Measurements from ENCODE around the gene RAB3GAP2. TPM values are rescaled to one million over a fixed set of nuclear protein-coding genes. Genes with fewer than 3 reads are reported as not detected.
"Not testable (repeated sequence)": the region's sequence is repeated elsewhere in the genome, so short reads cannot be mapped to it uniquely, and the experiment has no call there.

The RAB3GAP2 gene
- total RNA-seq, 2 experiments from 2014 or later = 51.0 to 55.9 TPM

DNA sequence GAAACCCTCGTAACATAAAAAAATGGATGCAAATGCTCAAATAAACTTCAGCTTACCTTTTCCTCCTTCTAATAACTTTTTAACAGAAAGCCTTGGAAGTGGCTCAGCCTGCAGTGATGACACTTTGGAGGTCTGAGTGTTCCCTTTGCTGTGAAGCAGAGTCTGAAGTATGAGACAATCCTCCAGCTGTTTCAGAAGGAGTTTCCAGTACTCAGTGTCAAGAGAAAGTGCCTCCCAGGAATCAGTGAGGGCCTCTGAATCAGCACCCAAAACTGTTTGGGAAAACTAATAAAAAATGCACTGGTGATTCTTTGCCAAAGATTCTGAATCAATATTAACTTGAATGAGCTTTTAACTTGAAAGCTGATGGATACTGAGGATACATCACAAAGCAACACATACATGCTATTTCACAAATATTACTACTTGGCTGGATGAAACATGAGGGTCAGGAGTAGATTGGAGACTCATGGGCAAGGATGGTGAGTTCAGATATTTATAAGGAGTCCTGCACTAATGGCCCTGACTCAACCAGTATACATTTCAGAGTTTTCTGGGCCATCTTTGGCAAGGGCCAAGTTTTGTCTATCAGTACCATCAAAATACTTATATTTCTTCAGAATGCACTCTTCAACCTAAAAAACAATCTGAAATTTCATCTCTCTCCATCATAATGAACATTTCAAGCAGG lies 101.3 kb downstream of the RAB3GAP2 start:
- Mint-ChIP-seq H3K36me3 (peaks cover 37% of the 10 kb centered on the region), H3K27me3 (no peaks in the 10 kb centered on the region), H3K4me3 (no peak overlapping the region), H3K27ac (no peak overlapping the region), H3K9me3 (no peaks in the 10 kb centered on the region), H3K4me1 (peaks cover 2% of the 10 kb centered on the region)
- DNase-seq = no peak

DNA sequence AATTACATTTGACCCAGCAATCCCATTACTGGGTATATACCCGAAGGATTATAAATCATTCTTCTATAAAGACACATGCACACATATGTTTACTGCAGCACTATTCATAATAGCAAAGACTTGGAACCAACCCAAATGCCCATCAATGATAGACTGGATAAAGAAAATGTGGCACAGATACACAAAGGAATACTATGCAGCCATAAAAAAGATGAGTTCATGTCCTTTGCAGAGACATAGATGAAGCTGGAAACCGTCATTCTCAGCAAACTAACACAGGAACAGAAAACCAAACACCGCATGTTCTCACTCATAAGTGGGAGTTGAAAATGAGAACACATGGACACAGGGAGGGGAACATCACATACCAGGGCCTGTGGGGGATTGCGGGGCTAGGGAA lies 102.4 kb downstream of the RAB3GAP2 start:
- H3K4me3 Mint-ChIP-seq, H3K9me3 Mint-ChIP-seq, DNase-seq, H3K27me3 Mint-ChIP-seq, H3K27ac Mint-ChIP-seq, H3K4me1 Mint-ChIP-seq: not testable (repeated sequence)
- peaks cover 37% of the 10 kb centered on the region for H3K36me3 Mint-ChIP-seq

DNA sequence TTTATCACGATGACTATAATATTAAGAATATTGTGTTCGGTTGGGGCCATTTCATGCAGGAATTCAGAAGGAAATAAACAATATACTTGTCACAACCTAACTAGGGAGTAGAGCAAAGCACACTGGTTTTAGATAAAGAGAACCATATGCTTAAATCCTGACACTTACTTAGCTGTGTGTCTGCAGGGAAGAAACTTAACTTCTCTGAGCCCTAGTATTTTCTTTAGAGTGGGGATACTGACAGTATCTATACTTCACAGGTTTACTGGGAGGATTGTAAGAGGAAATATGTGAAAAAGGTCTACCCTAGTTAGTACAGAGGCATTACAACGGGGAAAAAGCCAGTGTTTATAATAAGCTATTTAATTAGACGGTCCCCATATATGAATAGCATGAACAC lies 105.4 kb downstream of the RAB3GAP2 start:
- no peaks in the 10 kb centered on the region for H3K27me3 Mint-ChIP-seq
- H3K27ac Mint-ChIP-seq = no peak overlapping the region
- no peaks in the 10 kb centered on the region for H3K4me1 Mint-ChIP-seq

DNA sequence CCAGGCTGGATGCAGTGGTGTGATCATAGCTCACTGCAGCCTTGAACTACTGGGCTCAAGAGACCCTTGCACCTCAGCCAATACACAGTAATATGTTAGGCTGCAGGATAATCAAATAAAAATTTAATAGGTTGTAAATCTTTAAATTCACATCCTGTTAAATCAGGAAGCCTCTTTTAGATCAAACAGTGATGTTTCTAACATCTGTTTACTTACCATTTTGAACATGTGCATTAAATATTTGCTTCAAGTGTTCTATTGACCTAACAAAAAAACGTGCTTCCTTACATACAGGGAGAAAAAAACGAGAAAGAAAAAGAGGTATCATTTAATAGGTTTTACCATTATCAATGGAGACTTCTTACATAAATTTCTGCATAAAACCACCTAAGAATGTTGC lies 107.7 kb downstream of the RAB3GAP2 start:
- Mint-ChIP-seq H3K4me3 (no peak overlapping the region), H3K27me3 (no peaks in the 10 kb centered on the region), H3K4me1 (no peaks in the 10 kb centered on the region), H3K36me3 (peaks cover 8% of the 10 kb centered on the region), H3K9me3 (no peaks in the 10 kb centered on the region), H3K27ac (no peak overlapping the region)
- no peak for DNase-seq

More for the DNA sequence above, 105.4 kb downstream of the RAB3GAP2 start:
- no peak overlapping the region for H3K4me3 Mint-ChIP-seq
- no peak for DNase-seq
- H3K36me3 Mint-ChIP-seq = peaks cover 27% of the 10 kb centered on the region
- H3K9me3 Mint-ChIP-seq = no peaks in the 10 kb centered on the region

DNA sequence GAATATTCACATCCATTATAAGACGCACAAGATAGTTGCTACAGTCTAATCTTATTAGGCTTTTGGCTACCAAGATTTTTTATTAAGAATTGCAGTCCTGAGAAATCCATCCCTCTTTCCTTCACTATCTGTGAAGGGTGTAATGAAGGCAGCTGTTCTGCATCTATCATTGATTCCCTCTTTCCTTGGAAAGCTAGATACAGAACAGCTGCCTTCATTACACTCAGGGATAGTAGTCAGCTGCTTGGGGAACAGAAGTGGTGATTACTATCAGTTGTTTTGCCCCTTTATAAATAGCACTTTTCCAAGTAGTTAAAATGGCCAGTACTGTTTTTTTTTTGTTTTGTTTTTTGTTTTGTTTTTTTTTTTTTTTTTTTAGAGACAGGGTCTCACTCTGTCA lies 108.1 kb downstream of the RAB3GAP2 start:
- Mint-ChIP-seq H3K4me3 (no peak overlapping the region), H3K27ac (no peak overlapping the region), H3K4me1 (no peaks in the 10 kb centered on the region), H3K9me3 (no peaks in the 10 kb centered on the region), H3K27me3 (no peaks in the 10 kb centered on the region), H3K36me3 (peaks cover 6% of the 10 kb centered on the region)
- no peak for DNase-seq

DNA sequence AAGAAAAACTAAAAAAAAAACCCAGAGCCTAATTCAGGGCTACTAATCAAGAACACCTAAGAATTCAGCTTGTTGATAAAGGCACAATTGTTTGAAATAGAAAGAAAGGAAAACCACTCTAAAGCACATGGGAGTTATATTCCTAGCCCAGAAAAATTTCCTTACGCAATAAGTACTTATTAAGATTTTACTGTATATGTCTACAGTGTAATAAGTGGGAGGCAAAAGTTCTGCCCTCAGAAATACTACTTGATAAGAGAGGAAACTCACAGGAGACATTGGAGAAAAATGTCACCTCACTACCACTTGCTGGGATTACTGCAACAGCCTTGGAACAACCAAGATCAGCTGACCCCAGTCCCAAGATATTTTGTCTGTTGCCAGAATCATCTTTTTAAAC lies 112.2 kb downstream of the RAB3GAP2 start:
- Mint-ChIP-seq H3K9me3 (no peaks in the 10 kb centered on the region), H3K27me3 (no peaks in the 10 kb centered on the region), H3K4me1 (peaks cover 5% of the 10 kb centered on the region), H3K36me3 (peaks cover 20% of the 10 kb centered on the region), H3K27ac (no peak overlapping the region), H3K4me3 (no peak overlapping the region)
- no peak for DNase-seq

DNA sequence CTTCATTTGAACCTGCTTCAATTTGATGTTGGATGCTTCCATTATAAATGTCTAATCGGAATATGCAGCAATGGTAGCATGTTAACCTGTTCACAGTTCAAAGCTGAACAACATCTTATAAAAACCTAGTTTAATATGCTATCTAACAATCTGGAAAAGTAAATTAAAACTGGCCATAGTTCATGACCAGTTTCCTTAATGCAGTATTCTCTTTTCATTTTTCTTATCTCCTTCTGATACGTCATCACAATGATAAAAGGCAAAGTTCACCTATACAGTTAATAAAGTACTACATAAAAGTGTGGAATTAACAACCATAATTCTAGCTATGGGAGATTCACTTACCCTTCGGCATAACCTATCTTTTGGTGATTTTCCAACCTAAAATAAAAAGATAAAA lies 113.2 kb downstream of the RAB3GAP2 start:
- Mint-ChIP-seq H3K4me1 (peaks cover 5% of the 10 kb centered on the region), H3K27me3 (no peaks in the 10 kb centered on the region), H3K4me3 (no peak overlapping the region), H3K36me3 (peaks cover 21% of the 10 kb centered on the region), H3K27ac (no peak overlapping the region), H3K9me3 (no peaks in the 10 kb centered on the region)
- no peak for DNase-seq

DNA sequence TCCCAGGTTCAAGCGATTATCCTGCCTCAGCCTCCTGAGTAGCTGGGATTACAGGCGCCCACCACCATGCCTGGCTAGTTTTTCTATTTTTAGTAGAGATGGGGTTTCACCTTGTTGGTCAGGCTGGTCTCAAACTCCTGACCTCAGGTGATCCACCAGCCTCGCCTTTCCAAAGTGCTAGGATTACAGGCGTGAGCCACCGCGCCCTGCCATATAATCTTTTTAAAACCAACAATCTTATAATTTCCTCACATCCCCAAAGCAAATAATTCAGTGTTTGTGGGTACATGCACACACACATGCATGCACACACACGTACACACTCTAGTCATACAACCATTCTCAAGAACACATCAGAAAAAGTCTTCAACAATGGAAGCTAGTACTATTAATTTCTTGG lies 113.7 kb downstream of the RAB3GAP2 start:
- H3K9me3 Mint-ChIP-seq, H3K4me3 Mint-ChIP-seq, H3K27me3 Mint-ChIP-seq, DNase-seq, H3K4me1 Mint-ChIP-seq, H3K27ac Mint-ChIP-seq: not testable (repeated sequence)
- H3K36me3 Mint-ChIP-seq = peaks cover 22% of the 10 kb centered on the region

DNA sequence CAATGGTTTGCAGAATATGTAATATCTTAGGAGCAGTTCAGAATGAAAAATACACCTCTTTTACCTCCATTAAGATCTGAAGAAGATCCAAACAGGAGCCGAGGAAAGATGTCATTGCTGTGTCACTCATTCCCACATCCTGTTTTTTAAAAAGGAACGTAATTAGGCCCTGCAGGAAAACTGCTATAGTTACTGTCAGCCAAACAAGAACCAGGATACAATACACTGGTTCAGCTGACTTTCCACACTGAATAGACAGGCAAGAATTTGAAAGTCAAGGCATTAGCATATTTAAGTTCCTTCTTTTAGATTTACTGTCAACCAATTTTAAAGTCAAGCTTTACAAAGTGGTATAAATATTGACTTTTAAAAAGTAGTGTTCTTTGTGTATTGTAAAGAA lies 114.5 kb downstream of the RAB3GAP2 start:
- DNase-seq = no peak
- H3K9me3 Mint-ChIP-seq = no peaks in the 10 kb centered on the region
- peaks cover 24% of the 10 kb centered on the region for H3K36me3 Mint-ChIP-seq
- no peaks in the 10 kb centered on the region for H3K27me3 Mint-ChIP-seq
- no peak overlapping the region for H3K27ac Mint-ChIP-seq
- peaks cover 5% of the 10 kb centered on the region for H3K4me1 Mint-ChIP-seq
- H3K4me3 Mint-ChIP-seq = no peak overlapping the region

DNA sequence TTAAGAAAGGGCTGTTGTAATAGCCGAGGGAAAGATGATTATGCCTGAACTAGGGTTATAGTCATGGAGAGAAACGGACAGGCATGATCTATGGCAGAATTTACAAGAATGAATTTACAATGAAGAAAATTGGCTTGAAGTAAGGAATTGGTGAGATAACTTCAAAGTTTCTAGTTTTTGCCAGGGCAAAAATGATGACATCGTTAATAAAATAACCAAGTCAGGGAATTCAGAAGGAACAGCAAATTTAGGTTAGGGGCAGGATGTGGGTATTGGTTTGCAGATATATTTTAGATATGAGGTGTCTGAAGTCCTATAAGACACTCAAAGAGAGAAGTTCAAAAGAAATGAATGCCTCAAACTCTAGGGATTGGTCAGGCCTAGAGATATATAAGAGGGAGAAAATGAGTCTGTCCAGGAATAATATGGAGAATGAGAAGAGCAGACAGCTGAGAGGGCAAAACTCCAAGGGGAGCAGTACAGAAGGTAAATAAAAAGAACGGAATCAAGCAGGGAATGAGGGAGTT lies 115.6 kb downstream of the RAB3GAP2 start:
- H3K27me3 Mint-ChIP-seq = no peaks in the 10 kb centered on the region
- peaks cover 24% of the 10 kb centered on the region for H3K36me3 Mint-ChIP-seq
- no peak for DNase-seq
- H3K27ac Mint-ChIP-seq = peak overlapping the region; percentile 65
- H3K4me1 Mint-ChIP-seq = peaks cover 5% of the 10 kb centered on the region
- H3K4me3 Mint-ChIP-seq = no peak overlapping the region
- H3K9me3 Mint-ChIP-seq = no peaks in the 10 kb centered on the region

DNA sequence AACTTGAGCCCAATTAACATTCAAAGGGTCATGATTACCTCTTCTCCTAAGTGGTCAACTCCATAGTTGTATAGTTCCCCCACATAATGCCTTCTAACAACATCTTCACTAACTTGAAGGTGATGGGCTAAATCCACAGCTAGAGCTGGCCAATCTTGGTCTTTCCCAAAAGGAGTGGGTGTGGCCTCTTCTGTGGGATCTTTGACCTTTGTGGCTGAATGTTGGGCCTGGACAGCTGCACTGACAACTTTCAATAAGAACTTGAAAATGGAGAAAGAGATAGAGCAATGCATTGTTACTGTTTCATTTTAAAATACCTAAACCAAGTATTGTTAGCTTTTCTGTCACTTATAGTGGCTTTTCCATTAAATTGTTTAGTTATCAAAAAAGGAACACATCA lies 119.1 kb downstream of the RAB3GAP2 start:
- Mint-ChIP-seq H3K36me3 (peaks cover 24% of the 10 kb centered on the region), H3K4me3 (no peak overlapping the region), H3K9me3 (no peaks in the 10 kb centered on the region), H3K4me1 (peaks cover 3% of the 10 kb centered on the region), H3K27ac (peak overlapping the region; percentile 25), H3K27me3 (no peaks in the 10 kb centered on the region)
- DNase-seq = no peak

DNA sequence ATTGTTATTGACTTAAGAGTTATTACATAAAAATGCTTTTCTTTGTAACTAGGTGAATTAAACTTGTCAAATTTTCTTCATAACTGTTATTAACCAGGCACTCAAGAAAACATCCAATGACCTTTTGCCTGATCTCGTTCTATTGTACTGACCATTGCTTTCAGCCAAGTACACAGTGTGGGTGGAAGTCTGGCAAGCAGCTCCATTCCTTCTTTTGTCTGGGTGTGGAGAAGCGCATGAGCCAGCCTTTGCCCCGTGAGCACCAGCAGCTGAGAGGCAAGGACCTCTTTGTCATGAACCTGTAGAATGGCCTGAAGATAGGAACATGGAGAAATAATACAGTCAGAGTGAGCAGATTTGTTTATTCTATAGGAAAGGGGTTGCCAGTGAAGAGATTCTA lies 120.8 kb downstream of the RAB3GAP2 start:
- DNase-seq = no peak
- H3K9me3 Mint-ChIP-seq = no peaks in the 10 kb centered on the region
- H3K4me3 Mint-ChIP-seq = no peak overlapping the region
- H3K36me3 Mint-ChIP-seq = peaks cover 16% of the 10 kb centered on the region
- peak overlapping the region; percentile 16 for H3K27ac Mint-ChIP-seq
- no peaks in the 10 kb centered on the region for H3K4me1 Mint-ChIP-seq
- no peaks in the 10 kb centered on the region for H3K27me3 Mint-ChIP-seq

DNA sequence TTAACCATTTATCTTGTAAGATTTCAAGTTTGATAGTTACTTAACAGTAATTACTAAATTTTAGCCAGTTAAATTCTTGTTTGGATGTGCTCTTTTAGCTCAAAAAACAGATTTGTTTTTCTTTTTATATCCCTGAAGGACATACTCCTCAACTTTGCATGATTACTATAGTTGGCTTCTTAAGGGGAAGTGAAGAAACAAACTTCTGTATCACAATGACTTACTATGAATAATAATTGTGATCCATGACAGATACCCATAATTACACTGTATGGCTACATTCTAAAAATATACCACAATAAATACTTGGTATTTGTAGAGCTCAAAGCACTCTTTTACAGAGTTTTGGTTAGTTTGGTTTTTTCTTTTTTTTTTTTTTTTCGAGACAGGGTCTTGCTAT lies 122.5 kb downstream of the RAB3GAP2 start:
- Mint-ChIP-seq H3K27me3 (no peaks in the 10 kb centered on the region), H3K4me3 (no peak overlapping the region), H3K9me3 (no peaks in the 10 kb centered on the region), H3K36me3 (peaks cover 16% of the 10 kb centered on the region), H3K4me1 (peaks cover 3% of the 10 kb centered on the region), H3K27ac (no peak overlapping the region)
- no peak for DNase-seq

DNA sequence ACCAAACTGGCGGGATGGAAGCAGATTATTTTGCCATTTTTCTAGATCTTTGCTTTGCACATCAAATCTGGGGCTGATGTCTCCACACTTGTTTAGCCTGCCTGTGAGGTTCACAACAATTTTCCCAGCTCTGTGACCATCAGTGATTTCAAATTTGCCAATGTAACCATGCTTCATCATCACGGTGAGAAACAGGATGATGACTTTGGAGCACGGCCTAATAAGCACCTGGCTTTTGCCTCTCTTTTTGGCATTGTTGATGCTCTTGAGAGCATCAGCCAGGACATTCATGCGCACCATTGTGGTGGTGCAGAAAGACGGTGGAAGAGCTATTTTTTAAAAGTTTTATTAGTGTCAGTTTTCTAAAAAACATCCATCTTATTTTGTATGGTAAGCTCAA lies 128.2 kb downstream of the RAB3GAP2 start:
- H3K9me3 Mint-ChIP-seq = no peaks in the 10 kb centered on the region
- no peak for DNase-seq
- no peak overlapping the region for H3K4me3 Mint-ChIP-seq
- no peaks in the 10 kb centered on the region for H3K27me3 Mint-ChIP-seq
- H3K36me3 Mint-ChIP-seq = peaks cover 13% of the 10 kb centered on the region
- H3K27ac Mint-ChIP-seq = no peak overlapping the region
- H3K4me1 Mint-ChIP-seq = peaks cover 3% of the 10 kb centered on the region

DNA sequence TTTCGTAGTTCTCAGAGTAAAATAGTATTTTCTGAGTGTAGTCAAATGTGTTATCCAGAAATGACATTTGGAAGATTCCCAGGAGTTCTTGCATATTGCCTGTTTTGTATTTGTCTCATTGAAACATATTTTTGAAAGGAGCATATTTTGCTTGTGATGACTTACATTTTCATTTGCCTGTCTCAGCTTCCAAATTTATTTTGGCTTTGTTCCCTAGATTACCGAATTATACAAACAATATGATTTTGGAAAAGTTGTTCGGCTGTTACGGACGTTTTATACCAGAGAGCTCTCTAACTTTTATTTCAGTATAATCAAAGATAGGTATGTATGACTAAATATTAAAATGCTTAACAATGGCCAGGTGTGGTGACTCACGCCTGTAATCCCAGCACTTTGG lies 132.3 kb downstream of the RAB3GAP2 start:
- no peaks in the 10 kb centered on the region for H3K9me3 Mint-ChIP-seq
- H3K27ac Mint-ChIP-seq = no peak overlapping the region
- H3K36me3 Mint-ChIP-seq = peaks cover 15% of the 10 kb centered on the region

DNA sequence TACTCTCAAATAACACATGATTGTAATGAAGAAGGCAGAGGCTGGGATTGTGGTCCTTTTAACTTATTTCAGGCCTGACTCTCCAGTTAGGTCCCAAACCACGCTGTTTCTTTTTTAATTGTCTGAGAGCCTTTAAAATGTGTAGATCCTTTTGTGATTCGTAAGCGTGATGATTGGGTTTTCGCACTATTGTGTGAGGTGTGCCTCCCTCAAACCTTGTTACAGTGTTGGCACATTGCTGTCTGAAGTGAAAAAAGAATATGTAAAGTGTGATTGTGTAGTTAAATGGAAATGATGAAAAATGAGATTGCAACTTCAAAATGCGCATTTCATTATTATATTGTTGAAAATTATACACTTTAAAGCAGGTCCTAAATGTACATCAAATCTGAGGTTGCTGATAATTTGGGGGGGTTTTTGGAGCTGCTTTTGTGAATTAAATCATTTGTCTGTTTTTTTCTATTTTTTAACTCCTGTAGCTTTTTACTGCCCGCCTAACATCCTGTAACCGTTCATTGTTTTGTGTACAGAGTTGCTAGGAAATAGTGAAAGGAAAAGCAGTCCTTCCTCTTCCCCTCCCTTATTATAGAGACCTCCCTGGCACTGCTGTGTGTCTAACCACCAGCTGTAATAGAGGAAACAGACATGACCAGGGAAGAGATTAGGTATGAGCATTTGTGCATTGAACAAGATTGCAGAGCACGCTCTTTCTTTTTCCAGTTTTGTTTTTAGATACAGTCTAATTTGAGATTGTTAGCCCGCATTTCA lies 135.1 kb downstream of the RAB3GAP2 start:
- H3K36me3 Mint-ChIP-seq = peaks cover 23% of the 10 kb centered on the region
- H3K9me3 Mint-ChIP-seq = no peaks in the 10 kb centered on the region
- DNase-seq = no peak
- no peak overlapping the region for H3K4me3 Mint-ChIP-seq
- H3K27ac Mint-ChIP-seq = no peak overlapping the region
- H3K4me1 Mint-ChIP-seq = peaks cover 3% of the 10 kb centered on the region
- no peaks in the 10 kb centered on the region for H3K27me3 Mint-ChIP-seq

More for the DNA sequence above, 132.3 kb downstream of the RAB3GAP2 start:
- H3K27me3 Mint-ChIP-seq = no peaks in the 10 kb centered on the region
- H3K4me3 Mint-ChIP-seq = no peak overlapping the region
- no peak for DNase-seq
- H3K4me1 Mint-ChIP-seq = peaks cover 3% of the 10 kb centered on the region
